AG04449 (cell line): Measurements from ENCODE around the gene ISM1.
A peak's percentile ranks its signal among the peaks of the same experiment; 100 is the strongest.

Experiments
- CTCF ChIA-PET: fragments of 350-600 bp; formaldehyde crosslinking; extraction: SDS; loops from one replicate; lab custom pipeline; 2021; ENCODE audit warnings: antibody characterized with exemption; lab: Yijun Ruan, JAX
- POLR2A ChIA-PET: fragments of 400-600, 350-600 bp; formaldehyde crosslinking; extraction: SDS; loops from one replicate; lab custom pipeline; 2020; ENCODE audit warnings: antibody characterized with exemption, inconsistent platforms; lab: Yijun Ruan, JAX
- DNase-seq: peaks from one replicate; pipeline ENCODE4 v3.0.0-alpha.2; 2010; ENCODE audit warnings: low read depth, low spot score
- H3K4me3 ChIP-seq: 2 replicates; pipeline ENCODE4 v1.5.1; 2011; ENCODE audit warnings: low read depth, mild to moderate bottlenecking, control low read depth, low read length
- CTCF ChIP-seq: IDR thresholded peaks from one replicate; pipeline ENCODE4 v1.5.1; 2011; ENCODE audit warnings: mild to moderate bottlenecking, moderate library complexity, low read length, control low read depth, inconsistent platforms; ENCODE audit not compliant: insufficient read depth; ENCODE audit errors: missing control alignments

The ISM1 gene

DNA sequence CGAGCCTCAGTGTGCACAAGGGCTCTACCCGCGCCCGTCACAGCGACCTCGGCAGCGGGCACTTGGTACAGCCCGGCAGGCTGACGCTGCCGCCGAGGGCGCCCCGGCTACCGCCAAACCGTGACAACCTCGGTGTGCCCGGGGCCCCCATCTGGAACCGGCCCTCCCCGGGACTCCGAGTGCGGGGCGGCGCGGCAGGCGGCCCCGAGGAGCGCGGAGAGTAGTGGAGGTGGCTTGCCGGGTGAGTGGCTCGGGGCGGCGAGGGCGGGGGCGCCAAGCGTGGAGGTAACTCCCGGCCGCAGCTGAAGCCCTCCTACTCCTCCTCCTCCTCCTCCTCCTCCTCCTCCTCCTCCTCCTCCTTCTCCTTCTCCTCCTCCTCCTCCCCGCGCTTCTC, at the start of gene ISM1:
ISM1 (plus strand) TSS at position 371 of the 394 bp plus-strand sequence. CDS start 503 bp downstream, outside the sequence.
- DNase-seq, result no peak
- CTCF ChIA-PET, result interaction anchor here (0.6 to 0.8 kb wide), 2 partner anchors 36 to 326 kb away, joined by 3 read pairs; no protein-coding TSS in a partner anchor
- POLR2A ChIA-PET, result no interaction called here

GRCh38 chr20:13173201-13173600, 47.9 kb upstream of the ISM1 start:
- POLR2A ChIA-PET, result no interaction called here
- CTCF ChIA-PET, result no interaction called here
- no peak for DNase-seq
- no peak overlapping the region for H3K4me3 ChIP-seq
- TF ChIP-seq CTCF, result no peak

More for the DNA sequence above, at the start of gene ISM1:
- H3K4me3 ChIP-seq, result peak within 1 kb of the TSS; percentile 48
- no peak for TF ChIP-seq CTCF

- CTCF ChIA-PET, result no interaction called here
- no peak overlapping the region for H3K4me3 ChIP-seq
- no peak for TF ChIP-seq CTCF
These were observed 46.7 kb upstream of the ISM1 start for GRCh38 chr20:13174402-13174801.

DNA sequence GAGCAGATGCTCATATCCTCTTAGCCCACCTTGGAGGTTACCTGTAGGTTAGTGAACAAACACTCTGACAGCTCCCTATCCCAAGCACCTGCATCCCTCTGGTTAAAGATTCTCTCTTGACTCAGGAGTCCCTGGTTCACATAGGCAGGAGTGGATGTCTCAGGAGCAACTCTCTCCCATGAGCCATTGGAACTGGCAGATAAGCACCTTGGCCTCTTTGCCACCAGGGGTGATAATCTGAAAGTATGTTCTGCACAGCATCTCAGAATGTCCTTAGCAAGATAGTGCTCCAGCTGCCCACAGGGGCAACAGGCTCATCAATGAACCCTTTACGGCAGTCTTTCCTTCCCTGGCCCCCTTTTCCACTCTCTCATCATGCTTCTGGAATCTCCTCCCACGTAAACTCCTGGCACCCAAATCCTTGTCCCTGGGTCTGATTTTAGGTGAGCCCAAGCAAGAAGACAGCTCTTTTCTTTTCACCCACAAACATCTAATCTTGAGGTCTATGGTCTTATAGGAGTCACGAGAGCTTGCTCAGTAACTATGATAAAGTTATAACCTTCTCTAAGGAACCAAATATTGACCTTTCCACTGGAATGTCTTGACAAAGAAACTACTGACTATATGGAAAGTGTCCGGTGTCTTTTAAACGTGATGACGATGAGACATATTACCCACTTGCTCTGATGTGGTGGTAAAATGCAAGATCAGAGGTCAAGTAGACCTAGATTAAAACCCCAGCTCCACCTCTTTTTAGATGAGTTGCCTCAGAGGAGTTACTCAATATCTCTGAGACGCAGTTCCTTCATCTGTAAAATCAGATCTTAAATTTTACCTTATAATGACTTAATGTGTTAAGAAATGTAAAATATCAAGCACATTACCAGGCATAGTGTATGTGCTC, 39.8 kb upstream of the ISM1 start:
- no peak for TF ChIP-seq CTCF

More at GRCh38 chr20:13174402-13174801, 46.7 kb upstream of the ISM1 start:
- POLR2A ChIA-PET, result no interaction called here
- no peak for DNase-seq

GRCh38 chr20:13183005-13183404, 38.1 kb upstream of the ISM1 start:
- CTCF ChIA-PET, result no interaction called here
- POLR2A ChIA-PET, result no interaction called here
- TF ChIP-seq CTCF, result no peak
- DNase-seq, result no peak
- H3K4me3 ChIP-seq, result no peak overlapping the region

More for the DNA sequence above, 39.8 kb upstream of the ISM1 start:
- POLR2A ChIA-PET, result no interaction called here
- no peak overlapping the region for H3K4me3 ChIP-seq
- CTCF ChIA-PET, result no interaction called here
- no peak for DNase-seq

GRCh38 chr20:13186043-13186774, 34.9 kb upstream of the ISM1 start:
- DNase-seq, result no peak
- POLR2A ChIA-PET, result no interaction called here
- no peak overlapping the region for H3K4me3 ChIP-seq
- CTCF ChIA-PET, result no interaction called here
- no peak for TF ChIP-seq CTCF
